H1 (cell line): ENCODE measurements around the gene FBLIM1. TPM values are rescaled to one million over a fixed set of nuclear protein-coding genes. Genes with fewer than 3 reads are reported as not detected.
A peak's percentile ranks its signal among the peaks of the same experiment; 100 is the strongest.

ENCODE experiments used
- CTCF ChIA-PET: fragments of 300-600 bp; sonication (Branson Sonifier 250); formaldehyde crosslinking; loops from one replicate; lab custom pipeline; 2021; ENCODE audit not compliant: partially characterized antibody; lab: Charles Lee
- POLR2A ChIA-PET: fragments of 300-600 bp; sonication (Branson Sonifier 250); formaldehyde crosslinking; loops from one replicate; lab custom pipeline; 2021; ENCODE audit warnings: inconsistent platforms; ENCODE audit not compliant: partially characterized antibody; lab: Charles Lee
- DNase-seq, 2 experiments: peaks; one replicate each; pipeline versions ENCODE4 v3.0.0 to v3.0.0-alpha.2; 2010 to 2022; ENCODE audit warnings: low spot score in 2 of 2, low read depth in 1 of 2, mixed read lengths in 1 of 2
- FAIRE-seq: peaks from 2 replicates; lab custom pipeline; 2011; peaks lifted over from hg19 to GRCh38; lab: Jason Lieb, UNC
- H2AFZ ChIP-seq: 2 replicates; pipeline ENCODE4 v1.8.1; 2012; ENCODE audit warnings: low read length, inconsistent platforms
- H2AK5ac ChIP-seq: 2 replicates; pipeline ENCODE4 v1.6.1; 2013; ENCODE audit warnings: low read depth, low read length
- H2BK120ac ChIP-seq: replicated peaks from 2 replicates; pipeline ENCODE3; 2013; ENCODE audit warnings: low read depth, low read length, inconsistent platforms
- H2BK12ac ChIP-seq: 2 replicates; pipeline ENCODE4 v1.6.1; 2013; ENCODE audit warnings: low read depth, low read length
- H2BK15ac ChIP-seq: 2 replicates; pipeline ENCODE4 v1.6.1; 2013; ENCODE audit warnings: low read length
- H2BK20ac ChIP-seq: 2 replicates; pipeline ENCODE4 v1.6.1; 2013; ENCODE audit warnings: low read length
- H2BK5ac ChIP-seq: 2 replicates; pipeline ENCODE4 v1.6.1; 2013; ENCODE audit warnings: low read depth, low read length
- H3K14ac ChIP-seq: 2 replicates; pipeline ENCODE4 v1.6.1; 2013; ENCODE audit warnings: inconsistent platforms; ENCODE audit not compliant: insufficient read length
- H3K18ac ChIP-seq: 2 replicates; pipeline ENCODE4 v1.6.1; 2013; ENCODE audit warnings: low read length; ENCODE audit errors: extremely low read depth
- H3K23ac ChIP-seq: 2 replicates; pipeline ENCODE4 v1.6.1; 2013; ENCODE audit warnings: inconsistent platforms; ENCODE audit not compliant: insufficient read length
- H3K23me2 ChIP-seq: 2 replicates; pipeline ENCODE4 v1.6.1; 2013; ENCODE audit warnings: low read depth, low read length
- H3K27ac ChIP-seq: 2 replicates; pipeline ENCODE4 v1.6.1; 2011; ENCODE audit warnings: low read depth, low read length, inconsistent platforms
- H3K27me3 ChIP-seq, 4 experiments: replicated peaks in 1 of 4; 1 replicate in 1 of 4; 2 replicates in 3 of 4; pipeline versions ENCODE4 v1.6.1 to v1.8.1; 2011 to 2013; ENCODE audit warnings: low read length in 3 of 4, mild to moderate bottlenecking in 3 of 4, inconsistent platforms in 2 of 4, mixed read lengths in 2 of 4, moderate library complexity in 1 of 4; ENCODE audit not compliant: control insufficient read depth in 3 of 4, insufficient read depth in 3 of 4; ENCODE audit errors: extremely low read depth in 1 of 4
- H3K36me3 ChIP-seq, 4 experiments: 2 replicates each; pipeline versions ENCODE4 v1.6.1 to v1.8.1; 2011 to 2013; ENCODE audit warnings: mild to moderate bottlenecking in 4 of 4, low read length in 3 of 4, moderate library complexity in 2 of 4, control low read depth in 1 of 4, inconsistent platforms in 1 of 4; ENCODE audit not compliant: insufficient read depth in 4 of 4, control insufficient read depth in 2 of 4
- H3K4ac ChIP-seq: replicated peaks from 2 replicates; pipeline ENCODE3; 2013; ENCODE audit warnings: low read length, low read depth, mixed read lengths, inconsistent platforms; ENCODE audit not compliant: insufficient read length
- H3K4me1 ChIP-seq, 4 experiments: replicated peaks in 1 of 4; 1 replicate in 1 of 4; 2 replicates in 3 of 4; pipeline versions ENCODE4 v1.6.1 to v1.8.1; 2011 to 2013; ENCODE audit warnings: low read length in 3 of 4, inconsistent platforms in 2 of 4, mixed read lengths in 1 of 4; ENCODE audit not compliant: insufficient read depth in 4 of 4, control insufficient read depth in 3 of 4
- H3K4me2 ChIP-seq, 2 experiments: 2 replicates each; pipeline versions ENCODE4 v1.6.1 to v1.8.1; 2011 to 2013; ENCODE audit warnings: low read depth in 2 of 2, low read length in 2 of 2, control low read depth in 1 of 2, inconsistent platforms in 1 of 2, mild to moderate bottlenecking in 1 of 2; ENCODE audit not compliant: insufficient read depth in 1 of 2
- H3K4me3 ChIP-seq, 4 experiments: fragments of 200-600, 300-600 bp in 1 of 4; sonication (generic), shearing (Covaris generic), sonication (Bioruptor Twin) in 1 of 4; 2 replicates each; pipeline versions ENCODE4 v1.5.1 to v1.8.1; 2011 to 2016; ENCODE audit warnings: low read length in 4 of 4, low read depth in 3 of 4, control low read depth in 2 of 4, inconsistent platforms in 2 of 4, mild to moderate bottlenecking in 2 of 4, mixed read lengths in 1 of 4, moderate library complexity in 1 of 4; ENCODE audit not compliant: insufficient read depth in 2 of 4; ENCODE audit errors: extremely low read depth in 1 of 4
- H3K56ac ChIP-seq: replicated peaks from 2 replicates; pipeline ENCODE3; 2013; ENCODE audit warnings: low read depth, mild to moderate bottlenecking, mixed read lengths, low read length, inconsistent platforms; ENCODE audit not compliant: insufficient read length
- H3K79me1 ChIP-seq: 2 replicates; pipeline ENCODE4 v1.6.1; 2013; ENCODE audit warnings: low read depth, low read length, control low read depth
- H3K79me2 ChIP-seq, 2 experiments: 2 replicates each; pipeline versions ENCODE4 v1.6.1 to v1.8.1; 2012 to 2013; ENCODE audit warnings: low read length in 2 of 2, mild to moderate bottlenecking in 2 of 2, inconsistent platforms in 1 of 2; ENCODE audit not compliant: insufficient read depth in 2 of 2, control insufficient read depth in 1 of 2
- H3K9ac ChIP-seq, 4 experiments: replicated peaks in 1 of 4; 1 replicate in 1 of 4; 2 replicates in 3 of 4; pipeline versions ENCODE4 v1.6.1 to v1.8.1; 2011 to 2013; ENCODE audit warnings: low read depth in 3 of 4, low read length in 3 of 4, control low read depth in 2 of 4, mild to moderate bottlenecking in 2 of 4, moderate library complexity in 2 of 4, inconsistent platforms in 1 of 4; ENCODE audit errors: extremely low read depth in 1 of 4
- H3K9me3 ChIP-seq, 2 experiments: 2 replicates each; pipeline versions ENCODE4 v1.6.1 to v1.8.1; 2012 to 2013; ENCODE audit warnings: mild to moderate bottlenecking in 2 of 2, moderate library complexity in 2 of 2, control low read depth in 1 of 2, inconsistent platforms in 1 of 2, low read depth in 1 of 2, low read length in 1 of 2, mixed read lengths in 1 of 2; ENCODE audit not compliant: insufficient read depth in 2 of 2
- H4K20me1 ChIP-seq, 2 experiments: replicated peaks in 1 of 2; 2 replicates each; pipeline versions ENCODE3 to v1.8.1; 2011 to 2013; ENCODE audit warnings: inconsistent platforms in 2 of 2, low read length in 2 of 2, mild to moderate bottlenecking in 1 of 2; ENCODE audit not compliant: insufficient read depth in 2 of 2, control insufficient read depth in 1 of 2
- H4K5ac ChIP-seq: 2 replicates; pipeline ENCODE4 v1.6.1; 2013; ENCODE audit warnings: low read length, low read depth, mixed read lengths, inconsistent platforms; ENCODE audit not compliant: insufficient read length
- H4K8ac ChIP-seq: 2 replicates; pipeline ENCODE4 v1.8.0; 2013; ENCODE audit warnings: mild to moderate bottlenecking, moderate library complexity, low read length, inconsistent platforms; ENCODE audit not compliant: insufficient read depth; ENCODE audit errors: extremely low read depth
- H4K91ac ChIP-seq: replicated peaks from 2 replicates; pipeline ENCODE3; 2013; ENCODE audit warnings: low read length, mixed read lengths, inconsistent platforms; ENCODE audit not compliant: insufficient read length
- WGBS, 2 experiments: shearing (Covaris generic) in 1 of 2; methylation state at CpG; one replicate each; pipeline versions ENCODE4 v1.1.6 to v1.1.7; 2013 to 2015; ENCODE audit warnings: low lambda C conversion rate in 2 of 2, mixed read lengths in 2 of 2, inconsistent platforms in 1 of 2, low coverage in 1 of 2, missing lambda C conversion rate in 1 of 2; ENCODE audit not compliant: insufficient replicate concordance in 2 of 2, insufficient coverage in 1 of 2, insufficient read length in 1 of 2; ENCODE audit errors: extremely low coverage in 1 of 2, missing lambda C conversion rate in 1 of 2; 5-methylcytosine and 5-hydroxymethylcytosine counted together
- polyA plus RNA-seq, 7 experiments: library from polyadenylated mRNA; depleted of rRNA in 3 of 7; stranded (reverse) in 5 of 7; unstranded in 2 of 7; fragments of >200 nt in 5 of 7; fragments of 200-250 nt in 2 of 7; gene quantifications; 1 replicate in 5 of 7; 2 replicates in 1 of 7; 4 replicates in 1 of 7; pipeline versions ENCODE4 v1.2.1 to v1.2.3, GENCODE V29; 2011 to 2013; ENCODE audit warnings: missing spikeins in 2 of 7, mixed read lengths in 2 of 7
- total RNA-seq: library from RNA; stranded (reverse); fragmentation: NEBNext Ultra II Directional; extraction: Animal tissue kit (Norgen Biotek cat#: 25700); gene quantifications from 2 replicates; pipeline ENCODE4 v1.2.1, GENCODE V29; 2021
- TF ChIP-seq, protein P1 (sequence below): IDR thresholded peaks from 2 replicates; pipeline ENCODE4 v1.6.1; 2012; ENCODE audit warnings: inconsistent platforms
- TF ChIP-seq, protein P2 (sequence below), 3 experiments: IDR thresholded peaks; 1 replicate in 2 of 3; 2 replicates in 1 of 3; pipeline versions ENCODE4 v1.5.1 to v1.6.1; 2011; ENCODE audit warnings: low read length in 3 of 3, mild to moderate bottlenecking in 3 of 3, inconsistent platforms in 2 of 3, low read depth in 1 of 3, moderate library complexity in 1 of 3; ENCODE audit not compliant: insufficient read depth in 1 of 3; ENCODE audit errors: control extremely low read depth in 1 of 3

The FBLIM1 gene
- total and polyA plus RNA-seq, 2 of the 8 experiments (the other 6 are each of a cell fraction or from before 2014, with no cell fraction given), result 66.6 to 66.7 TPM

DNA sequence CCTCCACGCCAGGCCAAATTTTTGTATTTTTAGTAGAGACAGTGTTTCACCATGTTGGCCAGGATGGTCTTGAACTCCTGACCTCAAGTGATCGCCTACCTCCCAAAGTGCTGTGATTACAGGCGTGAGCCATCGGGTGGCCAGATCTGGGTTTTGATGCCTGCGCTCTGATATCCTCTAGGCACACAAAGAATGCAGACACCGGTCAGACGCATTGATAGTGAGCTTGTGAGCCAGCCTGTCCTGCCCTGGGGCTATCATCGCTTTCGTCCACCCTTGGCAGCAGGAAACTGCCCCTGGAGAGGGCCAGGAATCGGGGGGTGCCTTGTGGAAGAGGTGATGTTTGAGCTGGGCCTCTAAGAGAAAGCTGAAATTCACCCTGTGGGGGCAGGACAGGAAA is 4.0 kb downstream of the FBLIM1 start:
- Histone ChIP-seq H3K27me3 (no peaks in the 10 kb centered on the region), H4K91ac (no peak overlapping the region), H3K36me3 (peaks cover 9 to 32% (median 15%) of the 10 kb centered on the region in 4 experiments; a peak in 6 of 8 replicates), H3K79me2 (peaks cover 0 to 49% of the 10 kb centered on the region in 2 experiments; a peak in 2 of 4 replicates), H3K9ac (no peak overlapping the region), H2AK5ac (no peak overlapping the region), H2BK5ac (0 out of 2 replicates have a peak overlapping the region, but pooled peaks have one; percentile 44), H3K79me1 (peaks cover 18% of the 10 kb centered on the region), H3K9me3 (no peaks in the 10 kb centered on the region), H2BK15ac (no peak overlapping the region), H3K14ac (no peak overlapping the region), H2BK12ac (no peak overlapping the region), H3K23me2 (peaks cover 9% of the 10 kb centered on the region; the same call in 1 of the 2 replicates), H3K4ac (no peak overlapping the region), H3K23ac (no peak overlapping the region), H3K4me2 (no peak overlapping the region), H3K4me1 (peaks cover 0 to 15% (median 12%) of the 10 kb centered on the region in 4 experiments; a peak in 6 of 7 replicates), H3K27ac (no peak overlapping the region), H2AFZ (no peak overlapping the region), H4K20me1 (peaks cover 10 to 19% of the 10 kb centered on the region in 2 experiments), H4K8ac (no peak overlapping the region), H2BK120ac (no peak overlapping the region), H3K56ac (no peak overlapping the region), H4K5ac (no peak overlapping the region)
- ChIA-PET POLR2A (interaction anchor here (0.6 to 2.1 kb wide), 7 partner anchors 9 to 233 kb away, joined by 3 to 11 read pairs (median 3); partner anchors contain the start of gene SPEN), CTCF (interaction anchor here (0.5 to 2.7 kb wide), 9 partner anchors 10 to 215 kb away, joined by 3 to 13 read pairs (median 4); partner anchors contain the start of gene SLC25A34)
- no peak for DNase-seq
- 75% methylated on average over 10 of the region's 10 CpGs; no CpG with 5 or more reads in 1 of the 2 experiments for WGBS, 2 experiments
- FAIRE-seq, result no peak
- TF ChIP-seq, protein P1, sequence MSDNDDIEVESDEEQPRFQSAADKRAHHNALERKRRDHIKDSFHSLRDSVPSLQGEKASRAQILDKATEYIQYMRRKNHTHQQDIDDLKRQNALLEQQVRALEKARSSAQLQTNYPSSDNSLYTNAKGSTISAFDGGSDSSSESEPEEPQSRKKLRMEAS, result no peak
- TF ChIP-seq, protein P2, sequence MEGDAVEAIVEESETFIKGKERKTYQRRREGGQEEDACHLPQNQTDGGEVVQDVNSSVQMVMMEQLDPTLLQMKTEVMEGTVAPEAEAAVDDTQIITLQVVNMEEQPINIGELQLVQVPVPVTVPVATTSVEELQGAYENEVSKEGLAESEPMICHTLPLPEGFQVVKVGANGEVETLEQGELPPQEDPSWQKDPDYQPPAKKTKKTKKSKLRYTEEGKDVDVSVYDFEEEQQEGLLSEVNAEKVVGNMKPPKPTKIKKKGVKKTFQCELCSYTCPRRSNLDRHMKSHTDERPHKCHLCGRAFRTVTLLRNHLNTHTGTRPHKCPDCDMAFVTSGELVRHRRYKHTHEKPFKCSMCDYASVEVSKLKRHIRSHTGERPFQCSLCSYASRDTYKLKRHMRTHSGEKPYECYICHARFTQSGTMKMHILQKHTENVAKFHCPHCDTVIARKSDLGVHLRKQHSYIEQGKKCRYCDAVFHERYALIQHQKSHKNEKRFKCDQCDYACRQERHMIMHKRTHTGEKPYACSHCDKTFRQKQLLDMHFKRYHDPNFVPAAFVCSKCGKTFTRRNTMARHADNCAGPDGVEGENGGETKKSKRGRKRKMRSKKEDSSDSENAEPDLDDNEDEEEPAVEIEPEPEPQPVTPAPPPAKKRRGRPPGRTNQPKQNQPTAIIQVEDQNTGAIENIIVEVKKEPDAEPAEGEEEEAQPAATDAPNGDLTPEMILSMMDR (IDR thresholded peaks at IDR 0.05; ENCODE audit: control extremely low read depth in 1 of 3, insufficient read depth in 1 of 3, low read depth in 1 of 3, low read length in 3 of 3), result peak in 1 of 3 experiments; percentile 20; a peak in 2 of 4 replicates
- TF ChIP-seq, all 59 proteins: peak for 1
- H2BK20ac ChIP-seq, result no peak overlapping the region
- no peak overlapping the region for H3K4me3 ChIP-seq
- no peak overlapping the region for H3K18ac ChIP-seq
